ENCODE measurements around the gene HMGN4. TPM values are rescaled to one million over a fixed set of nuclear protein-coding genes. Genes with fewer than 3 reads are reported as not detected.

The HMGN4 gene
- total RNA-seq, 2 donors from 2014 or later: 24.4 to 37.1 TPM

DNA sequence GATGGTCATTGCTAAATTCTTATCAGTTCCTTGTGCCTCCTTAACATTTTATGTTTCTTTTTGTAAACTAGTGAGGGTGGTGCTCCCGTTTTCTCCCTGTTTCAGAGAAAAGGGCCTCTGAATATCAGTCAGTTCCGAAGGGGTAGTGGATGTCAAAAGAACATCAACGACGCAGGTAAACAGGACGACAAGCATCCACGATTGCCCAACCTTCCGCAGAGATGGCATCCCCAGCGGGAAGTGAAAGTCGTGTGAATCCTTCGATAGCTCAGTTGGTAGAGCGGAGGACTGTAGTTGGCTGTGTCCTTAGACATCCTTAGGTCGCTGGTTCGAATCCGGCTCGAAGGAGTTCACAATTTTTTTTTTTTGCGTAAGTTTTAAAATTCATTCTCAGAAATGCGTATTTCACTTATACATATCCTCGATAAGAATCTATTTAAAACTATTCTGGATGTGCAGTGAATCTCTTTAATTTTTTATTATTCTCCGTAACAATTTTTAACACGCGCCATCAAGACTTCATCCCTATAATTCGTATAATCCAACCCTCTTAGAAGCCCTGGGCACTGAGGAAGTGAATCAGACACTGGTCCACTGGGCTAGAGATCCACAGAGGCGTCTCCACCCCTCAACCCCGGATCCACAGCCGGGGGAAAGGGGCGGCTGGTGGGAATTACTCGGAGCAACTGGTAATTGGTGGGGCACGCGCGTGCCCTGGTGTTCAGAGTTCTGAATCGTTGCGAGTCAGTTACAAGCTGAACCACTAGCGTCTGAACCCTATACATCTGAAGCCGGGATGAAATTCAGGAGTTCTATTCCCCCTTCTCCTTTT is 30.7 kb downstream of the HMGN4 start:
- intact Hi-C loops (cut with DNase I): no loop called here
- WGBS, 2 donors: 2 to 5% methylated on average over 33 to 34 of the region's 34 CpGs
- H3K36me3 ChIP-seq (replicated peaks in 1 of 2; ENCODE audit: insufficient read depth in 1 of 2, low read depth in 2 of 2): no peaks in the 10 kb centered on the region
- peak overlapping the region in 1 of 2 donors; percentile 7 for H3K4me3 ChIP-seq
- peak overlapping the region in 2 of 4 donors; percentile 13 to 47 for H3K27ac ChIP-seq
- H3K4me1 ChIP-seq: peaks cover 17% of the 10 kb centered on the region
- TF ChIP-seq, protein P1, sequence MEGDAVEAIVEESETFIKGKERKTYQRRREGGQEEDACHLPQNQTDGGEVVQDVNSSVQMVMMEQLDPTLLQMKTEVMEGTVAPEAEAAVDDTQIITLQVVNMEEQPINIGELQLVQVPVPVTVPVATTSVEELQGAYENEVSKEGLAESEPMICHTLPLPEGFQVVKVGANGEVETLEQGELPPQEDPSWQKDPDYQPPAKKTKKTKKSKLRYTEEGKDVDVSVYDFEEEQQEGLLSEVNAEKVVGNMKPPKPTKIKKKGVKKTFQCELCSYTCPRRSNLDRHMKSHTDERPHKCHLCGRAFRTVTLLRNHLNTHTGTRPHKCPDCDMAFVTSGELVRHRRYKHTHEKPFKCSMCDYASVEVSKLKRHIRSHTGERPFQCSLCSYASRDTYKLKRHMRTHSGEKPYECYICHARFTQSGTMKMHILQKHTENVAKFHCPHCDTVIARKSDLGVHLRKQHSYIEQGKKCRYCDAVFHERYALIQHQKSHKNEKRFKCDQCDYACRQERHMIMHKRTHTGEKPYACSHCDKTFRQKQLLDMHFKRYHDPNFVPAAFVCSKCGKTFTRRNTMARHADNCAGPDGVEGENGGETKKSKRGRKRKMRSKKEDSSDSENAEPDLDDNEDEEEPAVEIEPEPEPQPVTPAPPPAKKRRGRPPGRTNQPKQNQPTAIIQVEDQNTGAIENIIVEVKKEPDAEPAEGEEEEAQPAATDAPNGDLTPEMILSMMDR (IDR thresholded peaks at IDR 0.05): peak in 1 of 7 experiments; percentile 10
- TF ChIP-seq POLR2A (IDR thresholded peaks at IDR 0.05): peak in 1 of 3 donors; percentile 12
- no peaks in the 10 kb centered on the region for H3K27me3 ChIP-seq
- ATAC-seq: peak; percentile 73
- no peaks in the 10 kb centered on the region for H3K9me3 ChIP-seq
- DNase-seq: peak; percentile 91 to 93 (median 92)

DNA sequence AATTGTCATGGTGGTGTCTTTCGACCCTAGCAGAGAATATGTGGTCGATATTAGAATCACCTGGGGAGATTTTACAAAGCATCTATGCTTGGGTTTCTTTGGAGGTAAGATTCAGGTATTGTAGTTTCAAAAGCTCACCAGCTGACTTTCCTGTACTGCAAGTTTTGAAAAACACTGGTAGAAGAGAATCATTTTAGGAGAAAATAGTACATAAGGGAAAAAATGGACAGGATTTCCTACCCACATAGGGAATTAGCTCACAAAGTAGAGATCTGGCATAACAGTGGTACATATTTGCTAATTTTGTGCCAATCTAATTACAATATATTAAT is 31.2 kb downstream of the HMGN4 start:
- WGBS, 2 donors: 0 to 12% methylated on average over 2 of the region's 2 CpGs
- no peak overlapping the region for H3K27ac ChIP-seq
- DNase-seq (no peak), ATAC-seq (no peak)
- intact Hi-C loops (cut with DNase I): no loop called here
- no peaks in the 10 kb centered on the region for H3K9me3 ChIP-seq
- H3K4me1 ChIP-seq: peaks cover 17% of the 10 kb centered on the region
- H3K36me3 ChIP-seq (replicated peaks in 1 of 2; ENCODE audit: insufficient read depth in 1 of 2, low read depth in 2 of 2): no peaks in the 10 kb centered on the region
- TF ChIP-seq POLR2A (IDR thresholded peaks at IDR 0.05): no peak
- TF ChIP-seq, protein P1 (IDR thresholded peaks at IDR 0.05): no peak
- no peaks in the 10 kb centered on the region for H3K27me3 ChIP-seq
- H3K4me3 ChIP-seq: no peak overlapping the region

DNA sequence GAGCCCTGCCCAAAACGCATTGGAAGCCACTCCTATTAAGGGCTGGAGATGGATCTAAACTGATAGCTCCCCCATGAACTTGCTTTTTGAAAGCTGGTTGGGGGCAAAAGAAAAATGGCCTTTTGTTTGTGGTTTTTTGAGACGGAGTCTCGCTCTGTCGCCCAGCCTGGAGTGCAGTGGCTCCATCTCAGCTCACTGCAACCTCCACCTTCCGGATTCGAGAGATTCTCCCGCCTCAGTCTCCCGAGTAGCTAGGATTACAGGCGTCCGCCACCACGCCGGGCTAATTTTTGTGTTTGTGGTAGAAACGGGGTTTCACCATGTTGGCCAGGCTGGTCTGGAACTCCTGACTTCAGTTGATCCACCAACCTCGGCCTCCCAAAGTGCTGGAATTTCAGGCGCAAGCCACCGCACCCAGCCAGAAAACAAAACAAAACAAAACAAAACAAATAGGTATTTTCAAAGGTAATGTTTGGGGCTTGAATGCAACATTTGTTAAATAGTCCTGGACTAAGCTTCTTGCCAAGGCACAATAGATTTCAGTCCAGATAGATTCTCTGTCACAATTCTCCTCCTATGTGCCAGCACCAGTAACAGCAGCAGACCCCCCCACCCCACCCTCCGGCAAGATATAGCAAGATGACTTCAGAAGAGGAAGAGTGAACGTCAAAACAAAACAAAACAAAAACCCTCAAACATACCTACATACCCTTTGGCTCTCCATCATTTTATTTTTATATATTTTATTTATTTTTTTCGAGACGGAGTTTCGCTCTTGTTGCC is 32.1 kb downstream of the HMGN4 start:
- Histone ChIP-seq H3K4me1 (peaks cover 17% of the 10 kb centered on the region), H3K36me3 (replicated peaks in 1 of 2; ENCODE audit: insufficient read depth in 1 of 2, low read depth in 2 of 2) (no peaks in the 10 kb centered on the region), H3K9me3 (no peaks in the 10 kb centered on the region), H3K27me3 (no peaks in the 10 kb centered on the region), H3K27ac (no peak overlapping the region), H3K4me3 (no peak overlapping the region)
- DNase-seq (no peak), ATAC-seq (no peak)
- 72 to 83% methylated on average over 21 of the region's 21 CpGs for WGBS, 2 donors
- intact Hi-C loops (cut with DNase I): no loop called here
- TF ChIP-seq, protein P1 (IDR thresholded peaks at IDR 0.05): no peak
- TF ChIP-seq POLR2A (IDR thresholded peaks at IDR 0.05): no peak

DNA sequence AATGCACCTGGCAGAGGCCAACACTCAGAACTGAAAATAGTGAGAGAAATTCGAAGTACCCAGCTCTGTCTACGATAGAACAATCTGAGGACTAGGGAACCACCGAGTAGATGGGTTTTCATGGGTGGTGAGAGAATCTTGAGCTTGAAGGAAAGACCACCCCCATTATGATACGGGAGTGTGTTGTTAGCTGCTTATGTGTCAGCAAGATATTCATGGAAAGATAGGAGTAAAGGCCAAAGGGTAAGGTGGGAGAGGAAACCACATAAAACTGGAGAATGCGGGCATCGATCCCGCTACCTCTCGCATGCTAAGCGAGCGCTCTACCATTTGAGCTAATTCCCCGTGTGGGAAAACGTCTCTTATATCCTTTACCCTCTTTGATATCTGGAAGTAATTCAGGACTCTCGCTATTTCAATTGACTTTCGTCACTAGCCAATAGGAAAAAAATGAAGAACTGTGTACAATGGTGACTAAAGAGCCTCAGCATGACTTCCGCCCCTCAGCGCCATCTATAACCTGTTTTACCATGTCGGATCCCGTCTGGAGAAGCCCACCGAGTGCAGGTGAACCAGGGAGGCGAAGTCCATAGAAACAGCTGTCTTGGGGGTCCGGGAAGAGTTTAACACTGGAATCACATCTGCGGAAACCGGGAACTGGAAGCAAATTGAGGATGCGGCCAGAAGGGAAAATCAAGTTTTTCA is 33.6 kb downstream of the HMGN4 start:
- Histone ChIP-seq H3K27ac (peak overlapping the region; percentile 32 to 84 (median 52)), H3K9me3 (no peaks in the 10 kb centered on the region), H3K4me3 (peak overlapping the region in 1 of 2 donors; percentile 31), H3K27me3 (no peaks in the 10 kb centered on the region), H3K36me3 (replicated peaks in 1 of 2; ENCODE audit: insufficient read depth in 1 of 2, low read depth in 2 of 2) (no peaks in the 10 kb centered on the region), H3K4me1 (peaks cover 17% of the 10 kb centered on the region)
- 2 to 3% methylated on average over 24 of the region's 24 CpGs for WGBS, 2 donors
- peak; percentile 84 for ATAC-seq
- peak; percentile 64 to 82 (median 76) for DNase-seq
- TF ChIP-seq POLR2A (IDR thresholded peaks at IDR 0.05): peak in 2 of 3 donors; percentile 40 to 51
- TF ChIP-seq, protein P1 (IDR thresholded peaks at IDR 0.05): peak in 1 of 7 experiments; percentile 7
- intact Hi-C loops (cut with DNase I): no loop called here
